ENCODE data around the gene DISP3.

Gene DISP3

GRCh38 chr1:11543392-11543791 lies 64.4 kb downstream of the DISP3 start:
- no peak for DNase-seq (ENCODE audit: low read depth in 2 of 2)

GRCh38 chr1:11543796-11544195 lies 64.8 kb downstream of the DISP3 start:
- no peak for DNase-seq (ENCODE audit: low read depth in 2 of 2)

GRCh38 chr1:11546456-11546855 lies 67.5 kb downstream of the DISP3 start:
- DNase-seq (ENCODE audit: low read depth in 2 of 2), result no peak

- DNase-seq (ENCODE audit: low read depth in 2 of 2), result no peak
These were observed 71.8 kb downstream of the DISP3 start for GRCh38 chr1:11550664-11551283.

GRCh38 chr1:11558276-11558675 lies 79.3 kb downstream of the DISP3 start:
- no peak for DNase-seq (ENCODE audit: low read depth in 2 of 2)

GRCh38 chr1:11558871-11559590 lies 80.1 kb downstream of the DISP3 start:
- no peak for DNase-seq (ENCODE audit: low read depth in 2 of 2)

- DNase-seq (ENCODE audit: low read depth in 2 of 2), result no peak
These were observed 80.6 kb downstream of the DISP3 start for GRCh38 chr1:11559591-11559970.

- no peak for DNase-seq (ENCODE audit: low read depth in 2 of 2)
These were observed 81.1 kb downstream of the DISP3 start for GRCh38 chr1:11560061-11560460.

GRCh38 chr1:11561740-11562139 lies 82.8 kb downstream of the DISP3 start:
- DNase-seq (ENCODE audit: low read depth in 2 of 2), result no peak

- DNase-seq (ENCODE audit: low read depth in 2 of 2), result no peak
These were observed 83.7 kb downstream of the DISP3 start for GRCh38 chr1:11562664-11563063.

- no peak for DNase-seq (ENCODE audit: low read depth in 2 of 2)
These were observed 84.7 kb downstream of the DISP3 start for GRCh38 chr1:11563560-11564069.

GRCh38 chr1:11564237-11564636 lies 85.3 kb downstream of the DISP3 start:
- no peak for DNase-seq (ENCODE audit: low read depth in 2 of 2)

GRCh38 chr1:11566042-11566850 lies 87.3 kb downstream of the DISP3 start:
- no peak for DNase-seq (ENCODE audit: low read depth in 2 of 2)

GRCh38 chr1:11567244-11568065 lies 88.5 kb downstream of the DISP3 start:
- no peak for DNase-seq (ENCODE audit: low read depth in 2 of 2)

- no peak for DNase-seq (ENCODE audit: low read depth in 2 of 2)
These were observed 89.7 kb downstream of the DISP3 start for GRCh38 chr1:11568687-11569086.

- DNase-seq (ENCODE audit: low read depth in 2 of 2), result no peak
These were observed 90.6 kb downstream of the DISP3 start for GRCh38 chr1:11569551-11569950.

- DNase-seq (ENCODE audit: low read depth in 2 of 2), result no peak
These were observed 91.0 kb downstream of the DISP3 start for GRCh38 chr1:11569954-11570353.

GRCh38 chr1:11570821-11571380 lies 91.9 kb downstream of the DISP3 start:
- no peak for DNase-seq (ENCODE audit: low read depth in 2 of 2)

- DNase-seq (ENCODE audit: low read depth in 2 of 2), result no peak
These were observed 93.1 kb downstream of the DISP3 start for GRCh38 chr1:11571906-11572616.

GRCh38 chr1:11573116-11573692 lies 94.2 kb downstream of the DISP3 start:
- DNase-seq (ENCODE audit: low read depth in 2 of 2), result no peak

Measured in stimulated activated CD8-positive, alpha-beta memory T cell treated with anti-CD3 and anti-CD28 coated beads, Interleukin-2, amount 100 ng/mL, for 48 hours (primary cell).